SK-MEL-5 (cell line): ENCODE data around the gene GABBR2. TPM values are rescaled to one million over a fixed set of nuclear protein-coding genes. Genes with fewer than 3 reads are reported as not detected.
"Not testable (repeated sequence)": the region's sequence is repeated elsewhere in the genome, so short reads cannot be mapped to it uniquely, and the experiment has no call there.

ENCODE experiments used
- DNase-seq: peaks from one replicate; pipeline ENCODE4 v3.0.0-alpha.2; 2016; ENCODE audit warnings: low read depth, low spot score
- in situ Hi-C: cut with HindIII; loops from 2 replicates; pipeline ENCODE4 v1.10.0; 2016; ENCODE audit warnings: low sequenced_read_pairs, high pct_unique_total_duplicates, low pct_unique_long_range_greater_than_20kb
- total RNA-seq: library from RNA; depleted of rRNA; stranded (reverse); fragments of >200 nt; shearing (Covaris generic); gene quantifications from 2 replicates; pipeline ENCODE4 v1.2.3, GENCODE V29; 2014

Gene GABBR2
- total RNA-seq, 1 experiment from 2014 or later: 0.50 TPM

- no peak for DNase-seq
- in situ Hi-C loops: no loop called here
These were observed 188.3 kb downstream of the GABBR2 start for GRCh38 chr9:98520221-98520960.

- in situ Hi-C loops: no loop called here
- no peak for DNase-seq
These were observed 189.1 kb downstream of the GABBR2 start for GRCh38 chr9:98519641-98520040.

GRCh38 chr9:98518556-98518955, 190.2 kb downstream of the GABBR2 start:
- in situ Hi-C loops: no loop called here
- no peak for DNase-seq

- DNase-seq: no peak
- in situ Hi-C loops: no loop called here
These were observed 191.0 kb downstream of the GABBR2 start for GRCh38 chr9:98517761-98518160.

GRCh38 chr9:98516897-98517503, 191.7 kb downstream of the GABBR2 start:
- no peak for DNase-seq
- in situ Hi-C loops: no loop called here

GRCh38 chr9:98516205-98516896, 192.4 kb downstream of the GABBR2 start:
- in situ Hi-C loops: no loop called here
- no peak for DNase-seq

- in situ Hi-C loops: no loop called here
- no peak for DNase-seq
These were observed 193.1 kb downstream of the GABBR2 start for GRCh38 chr9:98515506-98516204.

GRCh38 chr9:98514841-98515240, 193.9 kb downstream of the GABBR2 start:
- DNase-seq: no peak
- in situ Hi-C loops: no loop called here

- DNase-seq, in situ Hi-C loops: not testable (repeated sequence)
These were observed 200.4 kb downstream of the GABBR2 start for GRCh38 chr9:98508217-98508919.

GRCh38 chr9:98506422-98507054, 202.2 kb downstream of the GABBR2 start:
- in situ Hi-C loops: no loop called here
- no peak for DNase-seq

GRCh38 chr9:98504298-98505282, 204.1 kb downstream of the GABBR2 start:
- in situ Hi-C loops: no loop called here
- no peak for DNase-seq

- no peak for DNase-seq
- in situ Hi-C loops: no loop called here
These were observed 204.9 kb downstream of the GABBR2 start for GRCh38 chr9:98503867-98504266.

- DNase-seq: peak; percentile 18
- in situ Hi-C loops: no loop called here
These were observed 205.8 kb downstream of the GABBR2 start for GRCh38 chr9:98502976-98503325.

- in situ Hi-C loops: no loop called here
- no peak for DNase-seq
These were observed 206.3 kb downstream of the GABBR2 start for GRCh38 chr9:98502311-98502975.

- in situ Hi-C loops: no loop called here
- no peak for DNase-seq
These were observed 206.9 kb downstream of the GABBR2 start for GRCh38 chr9:98501819-98502218.

- DNase-seq, in situ Hi-C loops: not testable (repeated sequence)
These were observed 207.5 kb downstream of the GABBR2 start for GRCh38 chr9:98501259-98501658.
